NCI-H1436 treated with DMSO at 0.1 percent for 48 hours (cell line): Measurements from ENCODE around the gene COL20A1.
"Not testable (repeated sequence)": the region's sequence is repeated elsewhere in the genome, so short reads cannot be mapped to it uniquely, and the experiment has no call there.

Experiments used
- DNase-seq: peaks from one replicate; lab custom pipeline; 2025; lab: John Stamatoyannopoulos, UW

Gene COL20A1

DNA sequence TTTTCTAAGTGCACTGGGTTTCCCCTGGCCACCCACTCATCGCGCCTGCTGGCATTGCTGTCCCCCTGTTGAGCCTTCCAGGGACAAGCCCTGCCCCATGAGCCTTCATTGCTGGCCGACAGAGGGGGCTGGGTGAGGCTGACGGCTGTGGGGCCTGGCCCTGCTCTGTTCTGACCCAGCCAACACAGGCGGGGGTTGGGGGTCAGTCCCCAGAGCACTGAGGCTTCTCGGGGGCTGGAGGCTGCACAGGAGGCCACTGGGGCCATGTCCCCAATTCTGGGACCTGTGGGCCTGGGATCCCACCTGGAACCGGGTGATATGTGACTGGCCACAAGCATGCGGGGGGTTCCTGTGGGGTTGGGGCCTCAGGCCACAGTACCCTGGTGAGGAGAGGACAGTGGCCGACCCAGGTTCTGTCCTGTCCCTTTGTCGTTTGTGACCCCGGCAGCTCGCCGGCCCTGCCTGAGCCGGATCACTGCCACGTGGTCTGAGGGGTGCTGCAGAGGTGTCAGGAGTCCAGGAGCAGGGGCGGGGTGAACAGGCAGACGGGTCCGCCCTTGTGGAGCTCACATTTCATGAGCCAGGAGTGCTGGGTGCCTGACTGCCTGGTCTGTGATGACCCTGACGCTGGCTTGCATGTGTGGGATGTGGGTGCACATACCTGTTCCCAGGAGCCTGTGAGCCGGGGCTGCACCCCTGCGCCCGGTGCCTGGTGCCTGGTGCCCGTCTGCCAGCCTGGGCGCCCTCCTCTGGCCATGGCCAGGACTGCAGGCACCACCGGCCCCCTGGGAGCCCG lies 2.1 kb upstream of the COL20A1 start:
- no peak for DNase-seq

DNA sequence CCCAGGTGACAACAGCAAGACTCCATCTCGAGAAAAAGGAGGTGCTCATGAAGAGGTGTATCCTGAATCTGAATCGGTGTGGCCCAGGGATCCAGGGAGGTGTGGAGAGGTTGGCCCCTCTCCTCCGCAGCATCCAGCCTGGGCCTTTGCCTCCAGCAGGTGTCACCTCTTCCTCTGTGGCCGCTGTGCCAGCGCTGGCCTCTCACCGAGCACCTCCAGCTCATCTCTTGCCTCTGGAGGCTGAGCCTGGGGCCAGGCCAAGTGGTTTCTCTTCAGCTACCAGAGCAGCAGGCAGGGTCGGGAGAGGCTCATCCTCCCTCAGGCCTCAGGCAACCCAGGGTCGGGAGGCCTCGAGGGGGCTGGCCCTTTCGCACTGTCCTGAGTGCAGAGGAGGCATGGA lies 1.2 kb upstream of the COL20A1 start:
- no peak for DNase-seq

DNA sequence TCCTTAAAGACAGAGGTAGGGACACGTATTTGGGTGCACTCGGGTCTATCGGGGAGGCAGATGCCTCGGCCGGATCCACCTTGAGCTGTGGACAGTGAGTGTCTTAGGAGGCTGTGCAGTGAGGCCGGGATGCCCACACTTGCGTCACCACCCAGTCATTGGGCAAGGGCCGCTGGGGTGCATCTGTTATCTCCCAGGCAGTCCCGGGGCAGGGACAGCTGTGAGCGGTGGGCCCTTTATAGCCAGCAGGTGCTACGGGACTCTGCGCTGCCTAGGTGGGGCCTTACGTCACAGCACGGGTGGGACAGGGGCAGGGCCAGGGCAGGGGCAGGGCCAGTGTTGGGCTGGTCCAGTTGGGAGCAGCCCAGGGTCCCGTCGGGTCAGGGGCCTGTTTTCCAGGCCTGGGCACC lies 689 bp upstream of the COL20A1 start:
- no peak for DNase-seq

DNA sequence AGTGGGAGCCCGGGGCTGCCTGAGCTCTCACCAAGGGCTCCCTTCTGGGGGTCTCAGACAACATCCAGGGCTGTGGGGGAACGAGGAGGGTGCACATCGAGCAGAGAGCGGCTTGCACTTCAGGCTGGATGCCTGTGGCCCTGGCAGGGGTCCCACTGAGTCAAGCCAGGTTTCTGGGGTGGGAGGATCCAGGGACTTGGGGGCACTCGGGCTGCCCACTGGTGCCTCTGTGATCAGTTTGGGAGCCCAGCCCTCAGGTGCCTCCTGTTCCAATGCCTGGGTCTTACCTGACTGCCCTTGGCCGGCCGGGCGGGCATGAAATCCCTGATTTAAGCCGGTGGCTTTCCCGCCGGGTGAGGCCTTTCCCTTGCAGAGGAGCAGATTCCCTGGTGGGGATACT lies 470 bp downstream of the COL20A1 start:
- no peak for DNase-seq

DNA sequence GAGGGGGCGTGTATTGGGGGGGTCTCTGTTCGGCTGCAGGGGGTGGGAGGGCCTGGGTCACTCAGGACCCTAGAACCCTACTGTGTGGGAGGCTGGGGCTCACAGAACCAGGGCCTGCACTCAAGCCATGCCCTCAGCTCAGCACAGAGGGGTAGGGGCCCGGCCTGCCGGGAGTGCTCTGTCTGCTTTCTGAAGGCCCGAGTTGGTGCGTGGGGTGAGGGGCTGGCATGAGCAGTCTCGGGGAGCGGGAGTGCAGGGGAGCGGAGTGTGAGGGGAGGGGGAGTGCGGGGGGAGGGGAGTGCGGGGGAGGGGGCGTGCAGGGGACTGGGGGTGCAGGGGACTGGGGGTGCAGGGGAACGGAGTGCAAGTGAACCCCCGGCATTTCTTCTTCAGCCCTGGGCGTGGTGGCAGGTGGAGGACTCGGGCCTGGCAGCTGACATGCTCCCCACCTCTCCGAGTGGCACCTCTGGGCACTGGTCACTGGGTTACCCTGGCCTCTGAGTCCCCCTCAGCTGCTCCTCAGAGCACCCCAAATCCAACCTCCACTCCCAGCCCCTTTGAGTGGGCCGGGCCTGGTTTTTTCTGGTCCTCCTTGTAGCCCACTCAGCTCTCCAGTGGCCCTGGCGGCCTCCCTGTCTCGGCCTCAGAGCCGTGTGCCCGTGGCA lies 1.0 kb downstream of the COL20A1 start:
- DNase-seq: no peak

DNA sequence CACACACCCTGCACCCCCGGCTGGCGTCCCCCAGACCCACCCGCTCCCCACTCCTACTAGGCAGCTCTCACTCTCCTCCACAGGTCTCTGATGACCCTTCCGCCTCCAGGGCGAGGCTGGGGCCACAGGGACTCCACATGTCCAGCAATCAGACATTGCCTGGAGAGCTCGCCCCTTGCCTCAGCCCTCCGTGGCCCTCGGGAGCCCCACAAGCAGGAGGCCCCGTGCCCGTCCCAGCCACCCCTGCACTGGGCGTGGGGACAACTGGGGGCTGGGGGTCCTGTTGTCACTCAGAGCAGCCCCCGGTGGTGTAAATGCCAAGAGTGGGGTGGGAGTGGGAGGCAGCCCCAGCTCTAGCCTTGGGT lies 1.5 kb downstream of the COL20A1 start:
- no peak for DNase-seq

DNA sequence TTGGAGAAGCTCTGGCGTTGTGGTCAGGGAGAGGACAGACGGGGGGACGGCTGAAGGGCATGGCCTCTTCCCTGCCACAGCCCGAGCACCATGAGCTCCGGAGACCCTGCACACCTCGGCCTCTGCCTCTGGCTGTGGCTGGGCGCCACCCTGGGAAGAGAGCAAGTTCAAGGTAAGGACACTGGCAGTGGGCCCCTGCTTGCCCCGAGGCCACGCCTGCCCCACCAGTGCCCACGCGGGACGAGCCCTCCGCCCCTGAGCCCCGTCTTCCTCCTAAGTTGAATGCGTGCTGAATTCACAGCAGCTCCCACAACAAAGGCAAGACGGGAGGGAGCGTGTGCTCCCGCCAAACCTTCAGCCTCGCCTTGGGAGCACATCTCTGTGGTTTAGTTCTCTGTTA lies 2.0 kb downstream of the COL20A1 start:
- DNase-seq: no peak

DNA sequence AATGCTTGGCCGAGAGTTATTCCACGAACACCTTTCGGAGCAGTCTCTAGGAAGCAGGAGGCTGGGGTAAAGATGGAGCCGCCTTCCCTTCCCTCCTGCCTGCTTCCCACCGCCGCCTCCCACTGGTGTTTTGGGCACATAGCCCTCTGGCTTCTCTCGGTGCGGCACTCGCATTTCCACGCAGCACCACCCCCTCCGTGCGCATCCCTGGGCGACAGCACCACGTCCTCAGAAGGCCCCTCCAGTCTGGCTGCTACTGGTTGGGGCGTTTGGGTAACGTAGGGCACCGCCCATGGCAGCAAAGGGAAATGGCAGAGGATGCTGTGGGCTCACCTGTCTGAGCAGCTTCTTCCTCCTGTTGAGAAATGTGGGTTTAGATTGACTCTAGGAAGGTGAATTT lies 2.4 kb downstream of the COL20A1 start:
- DNase-seq: no peak

DNA sequence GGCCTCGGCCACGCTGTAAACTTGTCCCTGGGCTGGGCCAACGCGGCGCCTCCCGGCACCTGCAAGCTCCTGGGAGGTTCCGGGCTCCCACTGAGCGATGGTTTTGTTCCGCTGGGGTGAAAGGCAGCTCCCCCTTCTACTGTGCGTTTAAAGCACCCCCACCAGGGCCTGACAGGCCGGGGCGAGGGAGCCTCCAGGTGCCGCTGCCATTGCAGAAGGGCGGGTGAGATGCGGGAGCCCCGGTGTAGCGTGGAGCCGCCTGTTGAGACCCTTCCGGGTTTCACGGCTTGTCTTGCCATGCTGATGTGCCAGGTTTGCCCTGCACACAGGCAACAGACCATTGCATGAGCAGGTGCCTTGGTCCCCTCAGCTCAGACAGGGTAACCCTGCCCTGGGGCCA lies 2.9 kb downstream of the COL20A1 start:
- no peak for DNase-seq

DNA sequence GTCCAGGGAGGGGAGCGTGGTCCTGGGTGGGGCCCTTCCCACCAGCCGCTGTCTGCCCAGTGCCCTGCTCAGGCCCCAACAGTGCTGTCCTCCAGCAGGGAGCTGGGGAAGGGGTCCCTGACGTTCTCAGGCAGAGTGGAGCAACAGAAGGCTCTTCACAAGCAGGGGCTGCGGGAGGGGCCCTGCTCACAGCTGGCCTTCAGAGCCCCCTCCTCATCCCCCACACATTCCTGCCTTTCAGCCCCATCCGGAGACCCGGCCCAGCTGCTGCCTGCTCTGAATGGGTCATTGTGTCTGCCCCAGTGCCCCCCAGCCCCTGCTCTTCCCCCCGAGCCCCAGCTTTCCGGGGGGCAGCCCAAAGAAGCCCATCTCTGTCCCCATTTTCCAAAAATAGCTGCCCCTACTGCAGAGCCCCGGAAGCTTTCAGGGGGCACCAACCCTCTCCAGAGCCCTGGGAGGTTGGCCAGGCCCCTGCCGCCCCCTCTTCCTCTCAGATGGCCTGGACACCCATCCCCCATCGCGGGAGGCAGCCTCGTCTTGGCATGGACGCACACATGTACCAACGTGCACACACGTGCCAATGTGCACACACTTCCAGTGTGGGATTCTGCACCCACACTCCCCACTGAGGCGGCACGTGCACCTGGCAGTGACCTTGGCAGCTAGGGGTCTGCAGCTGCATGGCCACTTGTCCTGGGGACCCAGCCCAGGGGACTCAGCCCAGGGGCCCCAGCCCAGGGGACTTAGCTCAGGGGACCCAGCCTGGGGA lies 3.7 kb downstream of the COL20A1 start:
- no peak for DNase-seq

DNA sequence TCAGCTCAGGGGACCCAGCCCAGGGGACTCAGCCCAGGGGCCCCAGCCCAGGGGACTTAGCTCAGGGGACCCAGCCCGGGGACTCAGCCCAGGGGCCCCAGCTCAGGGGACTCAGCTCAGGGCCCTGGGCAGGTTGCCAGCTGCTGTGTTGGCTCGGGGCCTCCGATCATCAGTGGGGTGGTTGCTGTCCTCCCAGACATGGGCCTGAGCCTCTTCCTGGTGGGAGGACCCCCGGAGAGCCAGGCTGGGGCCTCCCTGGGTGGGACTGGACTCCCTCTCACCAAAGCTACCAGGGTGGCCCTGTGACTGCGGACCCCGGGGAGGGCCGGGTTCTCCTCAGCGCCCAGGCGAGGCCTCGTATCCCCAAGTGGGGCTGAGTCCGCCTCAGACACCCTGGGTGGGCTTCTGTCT lies 4.4 kb downstream of the COL20A1 start:
- no peak for DNase-seq

DNA sequence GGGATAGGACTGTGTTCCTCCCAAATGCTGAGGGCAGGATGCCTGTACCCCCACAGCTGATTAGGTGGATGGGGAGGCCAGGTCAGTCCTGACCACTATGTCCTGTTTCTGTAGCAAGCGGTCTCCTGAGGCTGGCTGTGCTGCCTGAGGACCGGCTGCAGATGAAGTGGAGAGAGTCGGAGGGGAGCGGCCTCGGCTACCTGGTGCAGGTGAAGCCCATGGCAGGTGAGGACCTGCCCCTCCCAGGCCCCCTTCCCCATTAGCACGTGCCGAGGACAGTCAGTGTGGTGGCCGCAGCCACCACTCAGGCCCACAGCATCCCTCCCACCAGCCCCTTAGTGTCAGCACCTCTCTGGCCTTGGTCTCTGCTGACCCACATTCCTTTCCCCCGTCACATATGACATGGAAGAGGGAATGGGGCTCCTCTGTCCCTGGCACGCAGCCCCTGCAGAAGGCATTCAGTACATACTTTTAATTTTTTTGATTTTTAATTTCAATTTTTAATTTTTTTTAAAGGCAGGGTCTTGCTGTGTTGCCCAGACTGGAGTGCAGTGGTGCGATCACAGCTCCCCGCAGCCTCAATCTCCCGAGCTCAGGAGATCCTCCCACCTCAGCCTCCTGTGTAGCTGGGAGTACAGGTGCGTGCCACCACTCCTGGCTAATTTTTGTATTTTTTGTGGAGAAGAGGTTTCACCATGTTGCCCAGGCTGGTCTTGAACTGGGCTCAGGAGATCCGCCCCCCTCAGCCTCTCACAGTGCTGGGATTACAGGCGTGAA lies 5.0 kb downstream of the COL20A1 start:
- no peak for DNase-seq

DNA sequence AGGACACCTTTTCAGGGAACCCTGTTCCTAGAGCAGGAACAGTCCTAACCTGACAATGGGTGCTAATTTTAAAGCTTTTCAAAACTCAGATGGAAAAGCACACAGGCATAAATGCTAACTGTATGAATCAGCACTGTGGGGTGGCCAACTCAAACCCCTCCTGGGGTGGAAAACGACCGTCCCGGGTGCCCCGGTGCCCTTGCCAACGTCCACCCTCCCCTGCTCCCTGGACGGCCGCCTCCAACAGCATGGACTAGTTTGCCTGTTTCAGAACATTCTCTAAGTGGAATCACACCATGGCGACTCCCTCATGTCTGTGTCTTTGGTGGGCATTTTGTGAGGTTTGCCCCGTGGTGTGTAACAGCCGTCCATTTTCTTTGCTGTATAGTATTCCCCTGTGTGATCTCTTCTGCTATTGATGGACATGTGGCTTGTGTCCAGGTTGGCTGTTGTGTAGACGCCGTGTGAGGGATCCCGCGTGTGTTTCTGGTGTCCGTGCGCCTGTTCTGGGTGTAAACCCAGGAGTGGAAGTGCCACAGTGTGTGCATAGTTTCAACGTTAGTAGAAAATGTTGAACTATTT lies 5.8 kb downstream of the COL20A1 start:
- DNase-seq: no peak

DNA sequence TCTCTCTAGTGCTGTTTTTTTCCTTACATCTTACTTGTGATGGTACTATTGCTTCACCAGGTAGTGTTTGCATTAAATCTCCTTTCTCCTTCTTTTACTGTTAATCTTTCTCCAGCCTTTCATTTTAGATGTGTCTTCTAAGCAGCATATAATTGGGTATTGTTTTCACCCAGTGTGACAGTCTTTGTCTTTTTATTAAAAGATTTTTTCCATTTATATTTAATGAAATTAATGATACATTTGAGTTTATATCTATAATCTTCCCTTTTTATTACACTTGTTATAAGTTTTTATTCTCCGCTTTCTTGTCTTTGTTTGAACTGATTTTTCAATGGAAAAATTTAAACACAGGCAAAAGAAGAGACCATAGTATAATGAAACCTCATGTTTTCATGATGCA lies 8.7 kb downstream of the COL20A1 start:
- no peak for DNase-seq

DNA sequence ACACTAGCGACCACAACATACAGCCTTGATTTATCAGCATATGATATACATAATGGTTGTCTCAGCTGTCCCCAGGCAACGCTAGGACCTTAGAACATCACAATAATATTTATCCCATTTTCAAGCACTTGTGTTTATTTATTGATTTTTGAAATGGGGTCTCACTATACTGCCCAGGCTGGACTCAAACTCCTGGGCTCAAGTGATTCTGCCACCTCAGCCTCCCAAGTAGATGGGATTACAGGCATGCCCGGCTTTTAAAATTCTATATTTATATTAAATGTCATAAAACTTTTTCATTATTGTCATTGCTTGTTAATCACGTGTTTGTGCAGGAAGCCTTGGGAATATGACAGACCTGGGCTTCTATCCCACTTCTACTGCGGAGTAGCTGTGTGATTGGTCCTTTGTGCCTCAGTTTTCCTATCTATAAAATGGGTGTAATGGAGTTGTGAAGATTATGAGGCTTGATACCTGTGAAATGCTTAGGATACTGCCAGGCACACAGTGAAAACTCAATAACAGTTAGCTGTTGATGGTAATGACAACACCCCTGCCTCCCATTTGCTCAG lies 10.2 kb downstream of the COL20A1 start:
- no peak for DNase-seq

DNA sequence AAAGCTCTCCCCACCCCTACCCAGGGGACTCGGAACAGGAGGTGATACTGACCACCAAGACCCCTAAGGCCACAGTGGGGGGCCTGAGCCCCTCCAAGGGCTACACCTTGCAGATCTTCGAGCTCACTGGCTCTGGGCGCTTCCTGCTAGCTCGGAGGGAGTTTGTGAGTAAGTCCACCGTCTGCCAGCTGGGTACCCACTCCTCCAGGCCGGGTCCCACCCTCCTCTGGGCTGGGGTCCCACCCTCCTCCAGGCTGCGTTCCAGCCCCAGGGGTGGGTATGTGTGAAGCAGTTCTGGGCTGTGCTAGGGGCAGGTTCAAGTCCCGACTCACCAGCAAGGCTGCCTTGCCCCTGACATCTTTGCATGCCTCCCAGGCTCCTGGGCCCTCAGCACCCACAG lies 12.4 kb downstream of the COL20A1 start:
- no peak for DNase-seq

DNA sequence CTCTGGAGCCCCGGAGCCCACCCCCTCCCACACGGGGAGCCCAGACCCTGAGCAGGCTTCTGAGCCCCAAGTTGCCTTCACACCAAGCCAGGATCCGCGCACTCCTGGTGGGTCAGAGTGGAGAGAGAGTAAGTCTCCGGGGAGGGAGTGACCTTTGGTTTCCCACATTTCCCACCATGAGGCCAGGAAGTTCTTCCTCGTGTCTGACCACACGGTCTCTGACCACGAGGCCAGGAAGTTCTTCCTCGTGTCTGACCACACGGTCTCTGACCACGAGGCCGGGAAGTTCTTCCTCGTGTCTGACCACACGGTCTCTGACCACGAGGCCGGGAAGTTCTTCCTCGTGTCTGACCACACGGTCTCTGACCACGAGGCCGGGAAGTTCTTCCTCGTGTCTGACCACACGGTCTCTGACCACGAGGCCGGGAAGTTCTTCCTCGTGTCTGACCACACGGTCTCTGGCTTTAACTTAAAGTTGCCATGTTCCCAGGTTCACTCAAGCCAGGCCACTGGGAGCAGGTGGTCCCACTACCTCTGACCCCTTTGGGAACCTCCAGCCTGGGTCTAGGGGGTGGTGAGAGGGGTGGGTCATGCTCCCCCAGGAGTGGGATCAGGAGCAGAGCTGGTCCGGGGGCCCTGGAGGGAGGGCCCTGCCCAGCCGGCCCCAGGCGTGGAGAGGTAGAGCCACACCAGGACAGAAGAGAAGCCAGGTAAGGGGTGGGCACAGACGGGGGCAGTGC lies 13.1 kb downstream of the COL20A1 start:
- not testable (repeated sequence) for DNase-seq

DNA sequence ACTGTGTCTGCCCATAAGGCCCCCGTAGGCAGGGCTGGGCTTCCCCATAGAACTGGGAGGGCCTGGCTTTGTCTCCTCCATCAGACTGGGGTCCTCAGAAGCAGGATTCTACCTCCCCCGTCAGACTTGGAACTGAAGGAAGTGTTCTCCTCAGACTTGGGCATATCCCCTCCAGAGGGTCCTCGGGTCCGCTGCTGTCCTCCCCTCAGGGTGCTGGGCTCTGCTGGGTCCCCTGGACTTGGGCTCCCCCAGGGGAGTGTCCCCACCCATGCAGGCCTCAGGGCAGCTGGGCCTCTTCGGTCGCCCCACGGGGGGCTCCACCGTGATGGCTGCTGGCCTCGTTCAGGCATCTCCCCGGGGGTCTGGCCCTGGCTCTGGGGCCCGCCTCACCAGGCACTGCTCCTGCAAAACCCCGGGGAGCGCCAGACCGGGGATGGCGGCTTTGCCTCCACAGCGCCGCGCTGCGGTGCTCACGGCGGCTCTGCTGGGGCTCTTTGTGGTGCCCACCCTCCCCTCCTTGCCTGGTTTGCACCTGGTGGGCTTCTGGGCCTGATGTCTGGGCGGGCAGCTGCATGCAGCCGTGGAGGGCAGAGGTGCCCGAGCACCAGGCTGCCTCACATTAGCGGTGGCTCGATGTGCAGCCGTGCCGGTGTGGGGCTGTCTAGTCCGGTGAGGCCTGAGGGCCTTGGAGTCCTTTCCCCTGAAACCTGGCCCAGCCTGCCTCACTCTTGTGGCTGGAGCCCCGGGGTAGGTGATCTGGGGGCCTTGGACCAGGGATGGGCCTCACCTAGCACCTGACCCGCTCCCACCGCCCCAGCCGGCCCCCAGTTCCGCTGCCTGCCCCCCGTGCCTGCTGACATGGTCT lies 13.9 kb downstream of the COL20A1 start:
- no peak for DNase-seq

DNA sequence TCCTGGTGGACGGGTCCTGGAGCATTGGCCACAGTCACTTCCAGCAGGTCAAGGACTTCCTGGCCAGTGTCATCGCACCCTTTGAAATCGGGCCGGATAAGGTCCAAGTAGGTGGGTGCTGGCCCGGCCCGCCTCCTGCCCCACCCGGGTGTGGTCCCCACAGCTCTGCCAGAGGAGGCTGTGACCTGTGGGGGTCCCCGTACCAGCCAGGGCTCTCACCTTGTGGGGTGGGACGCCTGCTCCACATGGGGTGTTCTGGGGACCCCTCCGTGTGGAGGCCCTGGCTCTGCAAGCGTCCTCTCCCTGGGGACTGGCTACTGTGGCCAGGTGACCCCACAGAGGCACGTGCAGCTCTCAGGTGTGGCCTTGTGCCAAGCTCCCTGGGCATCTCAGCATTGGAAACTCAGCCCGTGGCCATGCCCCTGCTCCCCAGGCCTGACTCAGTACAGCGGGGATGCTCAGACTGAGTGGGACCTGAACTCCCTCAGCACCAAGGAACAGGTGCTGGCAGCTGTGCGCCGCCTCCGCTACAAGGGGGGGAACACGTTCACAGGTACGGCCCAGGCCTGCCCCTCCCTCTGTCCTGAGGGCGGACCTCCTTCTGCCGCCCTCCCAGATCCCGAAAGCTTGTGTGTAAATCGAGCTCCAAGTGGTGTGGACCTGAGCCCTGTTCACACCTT lies 14.7 kb downstream of the COL20A1 start:
- DNase-seq: no peak
